Activated T-cell treated with anti-CD3 and anti-CD28 coated beads, Interleukin-2, amount 50 U/mL, for 1 hour (primary cell): ENCODE data around the gene HYAL3.
A peak's percentile ranks its signal among the peaks of the same experiment; 100 is the strongest.
"Not testable (repeated sequence)": the region's sequence is repeated elsewhere in the genome, so short reads cannot be mapped to it uniquely, and the experiment has no call there.

Experiments
- DNase-seq: peaks from one replicate; pipeline ENCODE4 v3.0.0-alpha.2; 2020

The HYAL3 gene

DNA sequence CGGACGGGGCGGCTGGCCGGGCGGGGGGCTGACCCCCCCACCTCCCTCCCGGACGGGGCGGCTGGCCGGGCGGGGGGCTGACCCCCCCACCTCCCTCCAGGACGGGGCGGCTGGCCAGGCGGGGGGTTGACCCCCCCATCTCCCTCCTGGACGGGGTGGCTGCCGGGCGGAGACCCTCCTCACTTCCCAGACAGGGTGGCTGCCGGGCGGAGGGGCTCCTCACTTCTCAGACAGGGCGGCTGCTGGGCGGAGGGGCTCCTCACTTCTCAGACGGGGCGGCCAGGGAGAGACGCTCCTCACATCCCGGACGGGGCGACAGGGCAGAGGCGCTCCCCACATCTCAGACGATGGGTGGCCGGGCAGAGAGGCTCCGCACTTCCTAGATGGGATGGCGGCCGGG lies 12.8 kb upstream of the HYAL3 start:
- DNase-seq, result not testable (repeated sequence)

DNA sequence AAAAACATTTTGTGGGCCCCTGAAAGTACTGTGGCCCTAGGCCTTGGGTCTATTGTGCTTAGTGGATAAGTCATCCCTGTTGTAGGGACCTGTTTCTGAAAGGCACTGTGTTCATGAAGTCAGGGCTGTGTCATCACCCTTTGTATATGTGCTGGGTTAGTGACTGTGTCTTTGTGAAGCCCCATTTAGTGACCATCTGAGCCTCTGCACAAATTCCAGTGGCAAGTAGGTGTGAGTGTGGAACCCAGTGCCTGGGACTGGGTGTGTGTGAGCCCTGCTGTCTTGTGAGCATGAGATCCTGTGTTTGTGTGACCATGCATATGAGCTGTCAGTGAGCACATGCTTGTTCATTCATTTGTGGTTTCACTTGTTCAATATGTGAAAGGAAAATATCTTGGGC lies 5.4 kb upstream of the HYAL3 start:
- no peak for DNase-seq

DNA sequence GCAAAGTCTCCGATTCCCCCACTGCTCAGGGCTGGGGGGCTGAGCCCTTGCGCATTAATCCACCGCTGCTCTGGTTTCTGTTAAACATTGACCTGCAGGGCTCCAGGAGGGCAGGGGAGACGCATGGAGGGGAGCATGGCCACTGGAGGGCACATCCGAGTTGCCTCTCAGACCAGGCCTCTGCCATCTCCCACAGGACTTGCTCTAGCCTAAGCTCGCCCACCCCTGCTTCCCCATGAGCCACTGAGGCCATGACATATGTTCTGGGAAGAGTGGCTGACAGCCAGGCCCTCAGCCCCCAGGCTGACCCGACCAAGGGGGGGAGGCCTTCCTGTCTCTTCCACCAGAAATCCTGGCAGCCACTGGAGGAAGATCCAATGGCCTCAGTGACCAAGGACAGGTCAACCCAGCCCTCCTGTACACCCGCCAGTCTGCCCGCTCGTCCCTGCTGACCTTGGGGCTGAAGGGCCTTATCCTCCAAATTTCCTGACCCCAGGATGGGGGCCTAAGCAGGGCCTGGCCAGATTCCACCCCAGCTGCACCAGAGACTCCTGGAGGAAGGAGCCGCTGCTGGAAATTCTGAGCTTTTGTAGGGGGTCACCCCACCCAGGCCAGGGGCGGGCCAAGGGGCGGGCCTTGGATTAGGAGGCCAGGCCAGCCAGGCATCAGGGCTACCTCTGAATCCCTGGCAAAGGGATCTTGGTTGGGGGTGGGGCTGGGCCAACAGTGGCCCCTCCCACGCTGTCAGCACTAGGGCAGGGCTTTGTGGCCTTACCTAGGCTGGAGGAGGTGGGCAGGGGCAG lies 4.0 kb upstream of the HYAL3 start, which contains the start of gene HYAL1:
Gene HYAL1 (minus strand): TSS at position 562 of the 803 bp plus-strand sequence. CDS start 618 bp downstream, outside the sequence.
- no peak for DNase-seq

- no peak for DNase-seq
Observed at GRCh38 chr3:50302095-50303012, 3.1 kb upstream of the HYAL3 start.

DNA sequence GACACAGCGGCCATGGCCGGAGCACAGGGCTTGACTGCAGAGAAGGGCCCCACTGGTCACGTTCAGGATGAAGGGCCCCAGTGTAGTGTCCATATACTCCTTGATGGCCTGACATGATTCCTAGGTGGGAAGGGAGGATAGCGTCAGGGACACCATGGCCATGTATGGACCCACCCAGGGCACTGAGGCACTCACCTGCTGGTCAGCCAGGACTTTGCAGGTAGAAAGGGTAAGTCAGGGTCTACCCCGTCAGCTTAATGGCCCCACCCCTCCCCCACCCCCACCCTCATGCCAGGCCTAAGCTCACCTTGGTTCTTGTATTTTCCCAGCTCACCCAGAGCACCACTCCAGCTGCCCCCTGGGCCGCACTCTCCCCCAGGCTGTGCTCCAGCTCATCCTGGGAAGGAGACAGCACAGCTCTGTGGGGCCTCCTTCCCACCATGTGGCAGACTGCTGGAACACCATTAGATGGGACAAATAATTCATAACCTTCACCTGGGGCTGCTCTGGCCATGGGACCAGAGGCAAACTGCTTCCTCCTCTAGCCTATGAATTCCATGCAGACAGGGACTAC lies 1.6 kb upstream of the HYAL3 start:
- DNase-seq, result no peak

- no peak for DNase-seq
Observed at GRCh38 chr3:50299929-50300680, 900 bp upstream of the HYAL3 start.

DNA sequence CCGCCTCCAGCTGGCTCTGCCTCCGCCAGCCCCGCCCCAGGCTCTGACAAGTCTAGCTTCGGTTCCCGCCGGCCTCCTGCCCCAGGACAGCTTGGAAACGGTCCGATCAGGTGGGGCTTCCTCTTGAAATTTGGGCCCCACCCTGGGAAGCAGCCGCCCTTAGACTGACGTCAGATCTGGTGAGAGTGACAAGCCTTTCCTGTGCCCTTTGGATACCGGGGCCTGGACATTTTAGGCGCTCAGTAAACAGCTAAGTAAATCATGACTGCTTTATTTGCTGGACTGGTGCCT lies 378 bp upstream of the HYAL3 start:
- DNase-seq, result no peak

- no peak for DNase-seq
Observed at GRCh38 chr3:50297896-50298725, 1.1 kb downstream of the HYAL3 start.

DNA sequence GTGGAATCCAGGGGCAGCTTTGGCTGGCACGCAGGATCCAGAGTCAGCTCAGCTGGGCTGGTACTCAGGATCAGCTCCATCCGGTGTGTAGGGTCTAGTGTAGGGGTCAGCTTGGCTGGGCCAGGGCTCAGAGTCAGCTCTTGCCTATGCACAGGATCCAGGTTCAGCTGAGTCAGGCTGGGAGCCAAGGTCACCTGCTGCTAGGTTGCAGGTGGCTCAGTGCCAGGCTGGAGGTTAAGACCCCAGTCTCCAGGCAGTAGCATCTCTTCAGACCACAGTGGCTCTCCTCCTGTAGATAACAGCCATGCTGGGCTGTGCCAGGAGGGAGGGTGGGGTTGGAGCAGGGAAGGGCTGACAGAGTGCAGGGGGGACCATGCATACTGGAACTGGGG lies 1.8 kb downstream of the HYAL3 start:
- no peak for DNase-seq

DNA sequence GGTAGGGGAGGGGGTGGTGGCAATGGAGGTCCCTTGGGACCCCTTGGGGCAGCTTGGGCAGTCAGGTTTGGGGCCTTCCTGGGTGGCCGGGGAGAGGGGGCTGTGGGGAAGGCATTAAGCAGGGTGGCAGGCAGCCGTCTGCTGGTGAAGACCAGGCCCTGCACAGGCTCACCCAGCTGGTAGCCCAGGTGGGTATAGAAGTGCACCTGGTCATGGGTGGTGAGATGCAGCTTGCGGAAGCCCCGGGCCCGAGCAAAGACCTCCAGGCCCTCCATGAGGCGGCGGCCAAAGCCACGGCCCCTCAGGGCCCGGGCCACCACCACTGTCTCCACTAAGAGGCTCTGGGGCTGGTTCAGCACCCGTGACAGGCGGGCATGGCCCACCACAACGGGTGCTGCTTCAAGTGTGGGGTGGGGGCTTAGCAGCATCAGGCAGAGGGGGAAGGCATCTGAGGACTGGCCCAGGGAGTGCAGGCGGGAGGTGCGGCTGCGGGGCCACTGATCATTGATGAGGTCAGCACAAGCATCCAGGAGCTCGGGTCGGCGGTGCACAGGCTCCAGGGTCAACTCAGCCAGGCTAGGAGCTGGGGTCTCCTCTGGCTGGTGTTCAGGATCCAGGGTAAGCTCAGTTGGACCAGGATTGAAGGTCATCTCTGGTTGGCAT lies 2.4 kb downstream of the HYAL3 start:
- no peak for DNase-seq

DNA sequence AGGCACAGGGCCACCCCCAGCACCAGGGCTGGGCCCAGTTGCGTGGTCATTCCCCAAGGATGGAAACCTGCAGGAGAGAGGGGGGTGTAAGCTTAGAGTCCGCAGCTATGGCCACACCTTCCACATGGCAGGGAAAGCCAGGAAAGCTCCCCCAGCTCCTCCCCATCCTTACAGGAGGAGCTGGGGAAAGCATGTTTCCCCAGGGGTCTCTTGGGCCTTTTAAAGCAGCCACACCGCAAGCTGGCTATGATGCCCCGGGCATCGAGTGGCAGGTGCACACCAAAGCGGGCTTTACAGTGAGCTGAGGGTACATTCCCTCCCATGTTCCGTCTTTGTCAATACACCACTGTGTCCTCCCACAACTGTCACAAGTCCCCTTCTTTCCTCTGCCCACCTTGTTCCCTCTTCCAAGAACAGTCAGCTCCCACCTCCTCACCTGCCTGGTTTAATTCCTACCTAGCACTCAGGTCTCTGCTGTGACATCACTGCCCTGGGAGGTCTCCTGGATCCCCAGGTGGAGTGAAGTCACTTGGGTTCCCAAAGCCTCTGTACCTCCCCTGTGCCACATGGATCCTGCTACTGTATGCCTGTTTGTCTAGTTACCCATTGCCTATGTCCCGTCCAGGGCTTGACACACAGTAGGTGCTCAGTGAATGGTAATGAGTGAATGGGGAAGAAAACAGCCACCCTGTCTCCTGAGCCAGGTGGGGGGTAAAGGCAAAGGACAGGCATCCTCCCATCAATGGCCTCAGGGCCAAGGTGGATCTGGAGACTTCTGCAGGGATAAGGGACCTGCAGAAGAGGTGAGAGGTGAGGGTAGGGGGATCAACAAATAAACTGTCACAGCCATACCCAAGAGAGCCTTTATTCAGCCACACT lies 3.4 kb downstream of the HYAL3 start:
- DNase-seq, result no peak

GRCh38 chr3:50294492-50295403 lies 4.5 kb downstream of the HYAL3 start:
- no peak for DNase-seq

GRCh38 chr3:50294089-50294488 lies 5.1 kb downstream of the HYAL3 start:
- DNase-seq, result no peak

DNA sequence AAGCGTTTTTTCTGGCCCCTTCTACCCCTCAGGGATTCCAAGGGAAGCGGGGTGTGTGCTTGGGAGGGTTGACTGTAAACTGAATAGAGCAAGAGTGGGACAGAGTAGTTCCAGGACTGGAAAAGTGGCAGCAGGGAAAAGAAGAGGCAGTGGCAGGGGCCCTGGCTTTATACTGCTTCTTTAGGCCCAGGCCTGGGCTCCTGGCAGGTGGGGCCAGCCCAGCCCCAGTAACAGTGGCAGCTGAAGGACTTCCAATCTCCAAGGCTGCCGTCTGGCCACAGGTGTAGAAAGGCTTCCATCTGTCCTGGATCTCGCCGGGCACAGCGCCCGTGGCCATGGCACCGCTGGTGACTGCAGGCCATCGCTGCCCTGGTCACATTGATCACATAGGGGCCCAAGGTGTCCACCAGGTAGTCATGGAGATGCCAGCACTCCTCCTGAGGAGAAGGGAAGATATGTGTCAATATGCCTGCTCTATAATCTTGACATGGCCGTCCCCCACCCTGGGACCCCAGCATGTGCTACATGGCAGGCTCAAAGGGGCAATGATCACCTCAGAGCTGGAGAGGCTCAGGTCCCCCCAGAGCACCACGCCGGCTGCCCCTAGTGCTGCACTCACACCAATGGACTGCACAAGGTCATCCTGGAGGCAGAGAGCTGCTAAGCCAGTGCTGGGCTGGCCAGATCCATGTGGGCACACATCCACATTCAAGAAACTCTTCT lies 6.0 kb downstream of the HYAL3 start:
- DNase-seq, result no peak

GRCh38 chr3:50292159-50293078 lies 6.8 kb downstream of the HYAL3 start, which contains the start of gene IFRD2:
IFRD2 (minus strand) TSS chr3:50292429; CDS start chr3:50292274, 155 bp downstream.
- peak; percentile 92 for DNase-seq

DNA sequence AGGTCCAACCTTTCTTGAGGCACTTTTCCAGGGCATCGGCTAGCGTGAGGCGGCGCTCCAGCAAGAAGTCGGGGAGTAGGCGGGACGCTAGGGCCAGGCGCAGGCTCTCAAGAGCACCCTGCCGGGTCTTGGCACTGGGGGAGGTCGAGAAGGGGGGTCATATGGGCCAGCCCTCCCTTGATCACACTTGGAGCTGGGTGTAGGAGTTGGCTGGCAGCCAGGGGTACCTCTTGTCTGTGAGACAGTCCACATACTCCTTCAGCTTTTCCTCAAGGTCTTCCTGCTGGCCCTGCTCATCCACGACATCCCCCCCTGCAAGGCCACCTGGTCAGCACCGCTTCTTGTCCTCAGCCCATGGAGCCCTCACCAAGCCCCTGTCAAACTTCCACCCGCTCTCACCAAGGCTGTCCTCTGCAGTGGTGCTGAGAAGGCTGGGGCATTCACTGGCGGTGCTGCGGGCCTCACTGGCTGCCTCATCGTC lies 9.0 kb downstream of the HYAL3 start:
- DNase-seq, result no peak

- DNase-seq, result no peak
Observed at GRCh38 chr3:50289130-50289529, 10.1 kb downstream of the HYAL3 start.
